C4-2B (cell line): ENCODE results near the gene NT5C2.

Experiments used
- ZFX ChIP-seq: fragments of 450-650 bp; IDR thresholded peaks from 2 replicates; pipeline ENCODE4 v1.6.1; 2017
- TF ChIP-seq, protein P1 (sequence below): fragments of 450-650 bp; conservative IDR thresholded peaks from 2 replicates; pipeline ENCODE4 v1.5.1; 2017; ENCODE audit warnings: mild to moderate bottlenecking

DNA sequence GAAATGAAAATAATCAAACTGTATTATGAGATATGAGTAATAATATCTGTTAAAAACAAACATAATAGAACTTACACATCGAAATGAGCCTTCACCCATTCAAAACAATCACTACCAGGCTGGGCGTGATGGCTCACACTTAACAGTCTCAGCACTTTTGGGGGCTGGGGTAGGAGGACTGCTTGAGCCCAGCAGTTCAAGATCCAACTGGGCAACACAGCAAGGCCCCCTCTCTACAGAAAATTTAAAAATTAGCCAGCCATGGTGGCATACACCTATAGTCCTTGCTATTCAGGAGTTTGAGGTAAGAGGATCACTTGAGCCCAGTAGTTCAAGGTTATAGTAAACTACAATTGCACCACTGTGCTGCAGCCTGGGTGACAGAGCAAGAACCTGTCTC, 75.8 kb downstream of the NT5C2 start:
- TF ChIP-seq, protein P1, sequence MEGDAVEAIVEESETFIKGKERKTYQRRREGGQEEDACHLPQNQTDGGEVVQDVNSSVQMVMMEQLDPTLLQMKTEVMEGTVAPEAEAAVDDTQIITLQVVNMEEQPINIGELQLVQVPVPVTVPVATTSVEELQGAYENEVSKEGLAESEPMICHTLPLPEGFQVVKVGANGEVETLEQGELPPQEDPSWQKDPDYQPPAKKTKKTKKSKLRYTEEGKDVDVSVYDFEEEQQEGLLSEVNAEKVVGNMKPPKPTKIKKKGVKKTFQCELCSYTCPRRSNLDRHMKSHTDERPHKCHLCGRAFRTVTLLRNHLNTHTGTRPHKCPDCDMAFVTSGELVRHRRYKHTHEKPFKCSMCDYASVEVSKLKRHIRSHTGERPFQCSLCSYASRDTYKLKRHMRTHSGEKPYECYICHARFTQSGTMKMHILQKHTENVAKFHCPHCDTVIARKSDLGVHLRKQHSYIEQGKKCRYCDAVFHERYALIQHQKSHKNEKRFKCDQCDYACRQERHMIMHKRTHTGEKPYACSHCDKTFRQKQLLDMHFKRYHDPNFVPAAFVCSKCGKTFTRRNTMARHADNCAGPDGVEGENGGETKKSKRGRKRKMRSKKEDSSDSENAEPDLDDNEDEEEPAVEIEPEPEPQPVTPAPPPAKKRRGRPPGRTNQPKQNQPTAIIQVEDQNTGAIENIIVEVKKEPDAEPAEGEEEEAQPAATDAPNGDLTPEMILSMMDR = no peak
- no peak for TF ChIP-seq ZFX
